HG03039 (cell line): ENCODE data around the gene PI4KB.

ENCODE experiments used
- ATAC-seq: cut with Tn5 transposase; IDR thresholded peaks from one replicate; pipeline ENCODE4 v1.9.1; 2021; ENCODE audit warnings: mild to moderate bottlenecking, moderate library complexity; ENCODE audit not compliant: unreplicated experiment

The PI4KB gene

DNA sequence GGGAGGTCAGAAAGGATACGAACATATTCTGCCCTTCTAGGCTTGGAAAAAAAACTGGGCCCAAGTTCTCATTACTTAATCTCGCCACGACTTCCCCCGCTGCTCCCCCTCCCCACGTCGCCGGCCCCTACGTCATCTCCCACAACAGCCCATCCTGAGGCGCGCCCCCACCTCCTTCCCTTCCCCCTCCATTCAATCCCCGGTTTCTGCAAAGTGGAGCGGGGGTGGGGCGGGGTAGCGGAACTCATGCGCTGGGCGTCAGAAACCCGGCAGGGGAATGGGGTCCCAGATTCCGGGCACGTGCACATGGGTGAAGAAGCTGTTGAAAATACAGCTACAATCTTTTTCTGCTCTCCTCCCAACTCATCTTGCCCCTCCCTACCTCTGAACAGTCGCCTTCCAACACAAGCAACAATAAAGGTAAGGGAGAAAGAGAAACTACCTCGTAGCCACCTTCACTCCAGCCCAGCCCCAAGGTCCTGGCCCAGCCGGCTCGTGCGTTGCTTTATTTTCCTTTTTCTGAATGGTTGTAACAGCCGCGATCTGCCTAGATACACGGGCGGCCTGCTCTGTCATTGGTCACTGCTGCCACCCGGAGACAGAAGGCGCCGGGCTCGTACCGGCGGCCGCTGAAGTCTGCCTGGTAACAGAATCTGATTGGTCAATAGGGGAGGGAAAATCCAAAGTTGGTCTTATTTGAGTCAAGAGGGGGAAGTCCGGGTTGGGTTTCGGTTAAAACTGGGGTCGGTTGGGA lies 19.7 kb upstream of the PI4KB start, which contains the start of gene RFX5:
Gene RFX5, minus strand, starts transcription at position 484 of the 754 bp plus-strand sequence. CDS start 932 bp downstream, outside the sequence.
- ATAC-seq: peak; percentile 88

GRCh38 chr1:151346082-151346768 lies 19.0 kb upstream of the PI4KB start:
- ATAC-seq: no peak

- ATAC-seq: no peak
Measured at GRCh38 chr1:151344291-151344690, 17.1 kb upstream of the PI4KB start.

DNA sequence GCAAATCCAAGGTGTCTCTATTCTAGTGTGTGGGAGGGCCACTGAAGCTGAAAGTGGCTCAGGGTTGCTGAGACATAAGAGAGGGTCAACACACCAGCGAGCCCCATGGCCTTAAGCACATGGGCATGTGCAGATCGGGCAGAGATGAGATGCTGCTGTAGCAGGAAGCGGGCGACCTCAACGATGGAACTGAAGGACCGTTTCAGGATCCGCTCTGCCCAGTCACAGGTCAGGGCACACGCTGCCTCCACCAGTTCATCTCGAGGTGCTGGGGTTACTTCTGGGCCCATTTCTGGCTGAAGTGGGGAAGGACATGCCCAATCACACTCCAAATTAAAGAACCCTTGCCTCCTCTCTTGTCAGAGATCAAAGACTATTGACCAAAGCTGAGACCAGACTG lies 16.4 kb upstream of the PI4KB start:
- no peak for ATAC-seq

- ATAC-seq: no peak
Measured at GRCh38 chr1:151342569-151342968, 15.4 kb upstream of the PI4KB start.

DNA sequence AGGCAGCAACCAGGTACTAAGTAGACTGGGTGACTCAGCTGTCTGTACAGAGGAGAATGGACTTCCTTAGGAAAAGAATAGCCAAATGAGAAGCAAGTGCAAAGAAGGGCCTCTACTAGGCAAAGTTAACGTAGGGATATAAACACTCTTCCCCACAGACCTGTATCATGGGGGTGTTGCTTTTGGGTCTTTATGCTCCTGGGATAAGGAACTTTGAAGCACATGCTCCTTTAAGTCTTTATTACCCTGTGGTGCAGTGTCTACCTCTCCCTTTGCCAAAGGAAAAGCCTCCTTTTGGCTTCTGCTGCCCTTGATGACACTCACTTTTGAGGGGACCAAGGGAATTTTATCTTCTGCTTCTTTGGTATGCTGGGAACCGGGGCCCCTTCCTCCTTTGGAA lies 14.8 kb upstream of the PI4KB start:
- no peak for ATAC-seq

GRCh38 chr1:151340870-151341754 lies 13.9 kb upstream of the PI4KB start:
- no peak for ATAC-seq

- ATAC-seq: no peak
Measured at GRCh38 chr1:151336556-151336955, 9.3 kb upstream of the PI4KB start.

DNA sequence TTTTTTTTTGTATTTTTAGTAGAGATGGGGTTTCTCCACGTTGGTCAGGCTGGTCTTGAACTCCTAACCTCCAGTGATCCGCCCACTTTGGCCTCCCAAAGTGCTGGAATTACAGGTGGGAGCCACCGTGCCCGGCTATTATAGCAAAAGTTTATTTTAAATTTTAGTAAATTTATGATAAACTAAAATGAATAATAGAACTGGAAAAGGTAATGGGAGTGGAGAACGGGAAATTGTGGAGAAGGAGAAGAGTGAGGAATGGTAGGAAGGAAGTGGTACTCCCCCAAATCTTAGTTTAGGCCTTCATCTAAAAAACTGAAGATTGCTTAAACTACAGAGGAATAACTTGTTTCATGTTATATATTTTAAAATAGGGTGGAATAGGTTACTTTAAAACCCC lies 7.6 kb upstream of the PI4KB start:
- ATAC-seq: no peak

DNA sequence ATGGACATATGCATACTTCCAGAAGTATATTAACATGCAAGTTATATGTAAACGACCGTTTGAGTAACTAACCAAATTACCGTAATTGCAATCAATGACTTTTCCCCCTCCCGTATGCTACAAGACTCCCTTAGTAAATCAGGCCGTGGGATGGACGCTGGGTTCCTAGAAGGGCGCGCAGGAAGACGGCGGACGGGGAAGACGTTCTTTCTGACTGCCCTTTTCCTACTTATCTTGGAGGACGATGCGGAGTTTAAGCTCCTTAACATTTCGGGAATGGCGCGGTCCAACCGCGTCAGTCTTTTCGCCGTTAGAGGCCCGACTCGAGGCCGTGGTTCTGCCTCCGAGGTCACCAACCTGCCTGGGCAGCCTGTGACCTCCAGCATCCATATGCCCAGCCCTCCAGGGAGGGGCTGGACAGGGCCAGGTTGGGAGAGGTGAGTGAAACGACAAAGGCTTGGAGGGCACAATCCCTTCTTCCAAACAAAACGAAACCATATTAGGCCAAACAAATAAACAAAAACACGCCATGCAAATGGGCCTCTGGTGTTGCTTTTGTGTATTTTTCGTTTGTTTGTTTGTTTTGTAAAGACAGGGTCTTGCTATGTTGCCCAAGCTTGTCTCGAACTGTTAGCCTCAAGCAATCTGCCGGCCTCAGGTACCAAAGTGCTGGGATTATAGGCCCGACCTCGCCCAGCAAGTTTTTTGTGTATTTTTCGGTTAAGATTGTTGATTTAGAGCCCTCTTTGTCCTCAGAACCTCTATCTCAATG lies 873 bp upstream of the PI4KB start:
- ATAC-seq: no peak

DNA sequence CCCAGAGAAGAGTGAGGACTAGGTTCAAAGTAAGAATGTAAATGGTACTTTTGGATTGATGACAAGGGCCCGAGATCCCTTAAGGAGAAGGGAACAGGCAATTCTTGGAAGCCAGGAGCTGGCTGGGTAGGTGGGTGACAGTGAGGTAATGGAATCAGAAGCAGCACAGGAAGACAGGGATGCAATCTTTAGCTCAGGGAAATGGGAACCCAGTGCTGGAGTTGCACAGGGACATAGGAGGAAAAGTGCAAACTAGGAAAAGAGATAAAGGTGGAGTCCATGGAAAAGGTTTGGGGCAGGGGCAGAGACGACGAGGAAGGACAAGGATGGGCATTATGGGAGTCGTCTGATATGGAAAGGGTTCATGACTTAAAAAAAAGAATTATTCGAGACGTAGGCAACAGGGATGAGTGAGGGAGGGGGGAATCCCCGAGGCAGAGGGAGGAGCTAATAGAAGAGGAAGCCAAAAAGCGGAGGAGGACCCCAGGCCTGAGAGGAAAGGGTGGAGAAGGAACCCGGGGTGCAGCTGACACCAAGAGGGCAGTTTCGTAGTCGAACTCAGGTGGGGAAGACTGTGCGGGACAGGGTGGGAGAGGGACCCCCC lies 495 bp downstream of the PI4KB start:
- peak; percentile 36 for ATAC-seq

- no peak for ATAC-seq
Measured at GRCh38 chr1:151325646-151326429, 1.4 kb downstream of the PI4KB start.

GRCh38 chr1:151325231-151325630 lies 2.0 kb downstream of the PI4KB start:
- ATAC-seq: no peak

- ATAC-seq: no peak
Measured at GRCh38 chr1:151324390-151324930, 2.8 kb downstream of the PI4KB start.

GRCh38 chr1:151318975-151319374 lies 8.2 kb downstream of the PI4KB start:
- no peak for ATAC-seq

GRCh38 chr1:151315565-151316235 lies 11.5 kb downstream of the PI4KB start:
- no peak for ATAC-seq

GRCh38 chr1:151314137-151314875 lies 12.9 kb downstream of the PI4KB start:
- no peak for ATAC-seq

DNA sequence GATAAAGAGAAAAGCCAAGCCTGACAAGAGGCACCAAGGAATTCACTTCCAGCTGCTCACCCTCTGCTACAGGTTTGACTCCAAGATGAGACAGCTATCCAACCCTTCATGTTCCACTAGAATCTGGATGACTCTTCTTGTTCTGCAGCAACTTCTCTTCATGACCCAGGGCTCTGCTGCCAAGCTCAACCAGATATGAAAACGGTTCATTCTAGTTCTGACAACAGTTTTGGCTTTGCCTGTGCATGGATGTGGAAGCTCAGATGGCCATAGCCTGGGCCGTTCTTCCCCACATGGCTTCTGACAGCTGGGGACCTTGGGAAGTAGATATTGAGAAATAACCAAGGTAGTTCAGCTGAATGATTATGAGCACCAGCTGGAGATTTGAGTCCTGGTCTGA lies 13.7 kb downstream of the PI4KB start:
- no peak for ATAC-seq
